GM12874 (cell line): Measurements from ENCODE around the gene UGT1A1.

ENCODE experiments used
- CTCF ChIP-seq: IDR thresholded peaks from 2 replicates; pipeline ENCODE4 v1.5.1; 2011; ENCODE audit warnings: low read depth, mild to moderate bottlenecking, control low read depth, low read length, moderate library complexity; ENCODE audit not compliant: insufficient read depth

UGT1A1 gene

DNA sequence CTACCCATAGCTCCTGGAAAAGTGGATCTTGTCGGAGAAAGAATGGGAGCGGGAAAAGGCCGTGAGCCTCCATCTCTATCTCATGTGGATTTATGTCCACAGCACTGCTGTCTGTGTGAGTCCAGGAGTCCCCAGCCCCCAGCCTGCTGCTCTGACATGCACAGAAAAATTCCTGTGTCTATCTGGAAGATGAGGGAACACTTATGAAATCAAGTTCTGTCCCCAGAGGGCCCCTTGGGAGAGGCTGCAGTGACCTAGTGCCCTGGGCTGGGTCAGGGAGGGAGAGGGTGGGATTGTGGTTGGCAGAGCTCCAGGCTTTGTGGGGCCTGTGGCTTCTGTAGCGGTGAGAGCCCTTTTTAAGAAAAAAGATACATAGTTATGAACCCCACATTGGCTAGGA lies 56.7 kb downstream of the UGT1A1 start:
- no peak for TF ChIP-seq CTCF

DNA sequence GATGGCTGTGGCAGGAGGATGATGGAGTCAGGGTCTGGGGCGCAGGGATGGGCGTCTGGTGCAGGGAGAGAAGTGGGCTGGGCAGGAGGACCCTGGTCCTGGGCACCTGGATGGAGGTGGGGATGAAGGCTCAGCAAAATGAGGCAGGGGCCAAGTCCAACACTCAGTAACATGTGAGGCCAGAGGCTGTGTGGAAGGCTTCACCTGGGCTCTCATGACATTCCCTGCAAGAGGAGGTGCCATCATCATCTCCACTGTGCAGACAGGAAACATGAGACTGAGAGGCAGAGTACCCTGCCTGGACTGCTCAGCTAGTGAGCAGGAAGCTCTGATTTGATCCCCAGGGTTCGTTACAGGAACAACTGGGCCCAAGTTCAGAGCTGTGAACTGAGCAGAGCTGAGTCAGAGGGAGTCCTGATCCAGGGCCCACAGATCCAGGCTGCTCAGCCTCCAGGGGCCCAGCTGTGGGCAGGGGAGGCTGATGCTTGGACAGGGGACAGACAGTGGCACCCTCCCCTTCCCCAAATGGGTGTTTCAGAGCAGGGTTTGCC lies 57.4 kb downstream of the UGT1A1 start:
- no peak for TF ChIP-seq CTCF

GRCh38 chr2:233817995-233818638 lies 58.0 kb downstream of the UGT1A1 start:
- no peak for TF ChIP-seq CTCF

DNA sequence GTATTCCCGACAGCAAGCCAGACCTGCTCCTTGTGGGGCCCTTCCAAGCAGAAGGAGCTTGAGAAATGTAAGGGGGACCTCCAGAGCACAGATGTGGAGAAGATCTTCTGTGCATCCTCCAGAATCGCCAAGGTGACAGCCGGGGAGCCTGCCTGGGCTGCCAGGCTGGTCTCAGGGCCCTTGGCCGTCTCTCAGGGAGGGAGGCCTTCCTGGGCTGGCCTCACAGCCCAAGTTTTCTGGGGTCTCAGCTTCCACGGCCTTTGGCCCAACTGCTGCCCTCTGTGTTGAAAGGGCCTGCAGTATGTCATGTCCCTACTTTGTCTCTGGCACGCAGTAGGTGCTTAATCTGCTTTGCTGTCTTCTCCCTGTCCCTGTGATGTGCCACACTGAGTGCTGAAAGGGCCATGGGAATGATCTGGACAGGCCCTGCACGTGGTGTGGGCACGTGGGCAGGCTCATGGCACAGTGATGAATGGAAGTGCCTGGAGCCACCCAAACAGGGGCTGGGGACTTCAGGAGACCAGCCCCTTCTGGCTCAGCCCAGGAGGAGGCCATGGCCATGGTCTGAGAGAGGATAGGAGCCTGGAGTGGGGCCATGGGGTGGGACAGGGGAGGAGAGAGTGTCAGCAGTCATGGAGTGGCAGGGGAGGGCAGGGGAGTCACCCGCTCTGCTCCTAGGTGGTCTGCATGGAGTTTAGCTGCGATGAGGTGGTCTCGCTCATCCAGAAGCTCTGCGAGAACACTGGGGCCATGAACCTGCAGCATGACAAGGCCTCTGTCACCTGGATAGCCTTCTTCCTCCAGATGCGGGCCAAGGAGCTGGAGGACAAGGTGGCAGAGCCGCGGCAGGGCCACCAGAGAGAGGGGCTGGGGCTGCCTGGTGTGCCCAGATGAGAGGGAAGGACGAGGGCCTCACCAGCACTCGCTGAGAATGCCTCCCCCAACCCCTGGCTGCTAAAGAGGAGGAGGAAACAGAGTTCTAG lies 58.9 kb downstream of the UGT1A1 start:
- no peak for TF ChIP-seq CTCF

- no peak for TF ChIP-seq CTCF
These were observed 60.1 kb downstream of the UGT1A1 start for GRCh38 chr2:233819884-233820773.

DNA sequence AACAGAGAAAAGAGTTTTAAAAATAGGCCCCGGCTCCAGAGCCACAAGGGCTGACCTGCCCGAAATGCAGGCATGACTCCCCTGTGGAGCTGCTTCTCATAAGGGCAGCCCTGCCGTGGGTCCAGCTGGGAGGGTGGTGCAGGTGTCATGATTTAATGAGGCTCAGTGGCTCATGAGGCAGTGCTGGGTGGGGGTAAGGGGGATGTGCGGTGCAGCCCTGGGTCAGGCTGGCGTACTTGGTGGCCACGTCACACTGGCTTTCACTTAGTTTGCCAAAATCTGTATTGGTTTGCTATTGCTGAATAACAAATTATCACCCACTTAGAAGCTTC lies 60.7 kb downstream of the UGT1A1 start:
- TF ChIP-seq CTCF: no peak
